Measurements from ENCODE around the gene MYL6.

MYL6 gene

DNA sequence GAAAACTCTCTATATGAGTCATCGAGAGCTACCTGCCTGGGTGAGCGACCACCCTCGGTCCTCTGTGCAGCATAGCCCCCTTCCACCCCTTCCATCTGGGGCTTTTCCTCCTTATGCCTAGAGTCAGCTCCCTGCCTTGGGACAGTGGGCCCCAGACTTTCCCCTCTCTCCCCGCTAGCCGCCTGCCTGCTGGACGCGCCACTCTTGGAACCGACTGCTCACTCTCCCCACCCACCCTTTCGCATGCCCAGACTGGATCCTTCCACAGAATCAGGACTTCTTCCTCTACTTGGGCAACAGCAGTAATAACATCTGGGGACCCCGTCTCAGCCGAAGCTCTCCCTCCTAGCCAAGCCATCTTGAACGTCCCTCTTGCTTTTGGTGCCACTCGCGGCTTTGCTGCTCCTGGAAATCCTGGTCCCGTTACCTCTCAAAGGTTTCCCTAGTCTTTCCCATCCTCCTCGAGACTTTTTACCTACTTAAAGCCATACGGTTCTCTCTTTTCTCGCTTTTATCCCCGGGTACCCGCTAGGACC, 29.4 kb upstream of the MYL6 start:
- TF ChIP-seq, protein P1, sequence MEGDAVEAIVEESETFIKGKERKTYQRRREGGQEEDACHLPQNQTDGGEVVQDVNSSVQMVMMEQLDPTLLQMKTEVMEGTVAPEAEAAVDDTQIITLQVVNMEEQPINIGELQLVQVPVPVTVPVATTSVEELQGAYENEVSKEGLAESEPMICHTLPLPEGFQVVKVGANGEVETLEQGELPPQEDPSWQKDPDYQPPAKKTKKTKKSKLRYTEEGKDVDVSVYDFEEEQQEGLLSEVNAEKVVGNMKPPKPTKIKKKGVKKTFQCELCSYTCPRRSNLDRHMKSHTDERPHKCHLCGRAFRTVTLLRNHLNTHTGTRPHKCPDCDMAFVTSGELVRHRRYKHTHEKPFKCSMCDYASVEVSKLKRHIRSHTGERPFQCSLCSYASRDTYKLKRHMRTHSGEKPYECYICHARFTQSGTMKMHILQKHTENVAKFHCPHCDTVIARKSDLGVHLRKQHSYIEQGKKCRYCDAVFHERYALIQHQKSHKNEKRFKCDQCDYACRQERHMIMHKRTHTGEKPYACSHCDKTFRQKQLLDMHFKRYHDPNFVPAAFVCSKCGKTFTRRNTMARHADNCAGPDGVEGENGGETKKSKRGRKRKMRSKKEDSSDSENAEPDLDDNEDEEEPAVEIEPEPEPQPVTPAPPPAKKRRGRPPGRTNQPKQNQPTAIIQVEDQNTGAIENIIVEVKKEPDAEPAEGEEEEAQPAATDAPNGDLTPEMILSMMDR (IDR thresholded peaks at IDR 0.05; ENCODE audit: unreplicated experiment in 3 of 3), result no peak
- Mint-ChIP-seq H3K4me1 (peaks cover 48% of the 10 kb centered on the region), H3K27ac (peak overlapping the region; percentile 81 to 90 (median 87)), H3K27me3 (ENCODE audit: low read depth) (no peaks in the 10 kb centered on the region), H3K9me3 (no peaks in the 10 kb centered on the region), H3K4me3 (peak overlapping the region; percentile 92 to 97 (median 95)), H3K36me3 (ENCODE audit: low read depth) (peaks cover 32% of the 10 kb centered on the region)

DNA sequence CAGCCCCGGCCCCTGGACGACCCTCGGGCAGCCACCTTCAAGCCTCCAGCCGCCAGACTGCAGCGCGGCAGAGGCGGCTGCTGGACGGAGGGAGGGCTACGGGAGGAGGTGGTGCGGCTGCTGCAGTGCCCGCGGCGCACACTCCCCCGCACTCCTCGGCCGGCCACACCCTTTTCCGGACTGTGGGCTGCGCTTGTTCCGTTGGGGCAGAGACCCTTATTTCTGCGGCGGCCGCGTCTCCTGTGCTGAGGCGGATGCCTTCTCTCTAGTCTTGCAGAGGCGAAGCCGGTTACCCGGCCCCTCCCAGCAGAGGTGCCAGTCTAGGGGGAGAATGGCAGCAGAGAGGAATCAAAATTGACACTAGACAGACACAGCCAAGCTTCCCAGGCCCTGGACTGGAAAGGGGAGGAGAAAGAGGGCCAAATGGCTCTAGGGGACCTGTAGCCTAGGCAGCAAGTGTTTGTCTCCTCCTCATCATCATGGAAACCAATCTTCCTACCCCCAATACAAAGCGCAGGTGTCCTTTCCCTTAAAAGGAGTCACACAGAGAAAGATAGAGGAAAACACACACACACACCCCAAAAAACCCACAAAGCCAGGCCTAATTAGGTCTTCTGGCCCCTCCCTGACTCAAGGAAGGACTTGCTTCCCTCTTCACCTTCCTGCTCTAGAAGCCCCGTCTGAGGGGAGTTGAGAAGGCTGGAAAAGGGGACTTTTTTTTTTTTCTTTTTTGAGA, 28.8 kb upstream of the MYL6 start:
- H3K27me3 Mint-ChIP-seq (ENCODE audit: low read depth), result no peaks in the 10 kb centered on the region
- H3K4me1 Mint-ChIP-seq, result peaks cover 44% of the 10 kb centered on the region
- TF ChIP-seq, protein P1 (IDR thresholded peaks at IDR 0.05; ENCODE audit: unreplicated experiment in 3 of 3), result no peak
- H3K9me3 Mint-ChIP-seq, result no peaks in the 10 kb centered on the region
- peaks cover 39% of the 10 kb centered on the region for H3K36me3 Mint-ChIP-seq (ENCODE audit: low read depth)
- H3K4me3 Mint-ChIP-seq, result peak overlapping the region; percentile 92 to 97 (median 95)
- peak overlapping the region; percentile 81 to 90 (median 87) for H3K27ac Mint-ChIP-seq

DNA sequence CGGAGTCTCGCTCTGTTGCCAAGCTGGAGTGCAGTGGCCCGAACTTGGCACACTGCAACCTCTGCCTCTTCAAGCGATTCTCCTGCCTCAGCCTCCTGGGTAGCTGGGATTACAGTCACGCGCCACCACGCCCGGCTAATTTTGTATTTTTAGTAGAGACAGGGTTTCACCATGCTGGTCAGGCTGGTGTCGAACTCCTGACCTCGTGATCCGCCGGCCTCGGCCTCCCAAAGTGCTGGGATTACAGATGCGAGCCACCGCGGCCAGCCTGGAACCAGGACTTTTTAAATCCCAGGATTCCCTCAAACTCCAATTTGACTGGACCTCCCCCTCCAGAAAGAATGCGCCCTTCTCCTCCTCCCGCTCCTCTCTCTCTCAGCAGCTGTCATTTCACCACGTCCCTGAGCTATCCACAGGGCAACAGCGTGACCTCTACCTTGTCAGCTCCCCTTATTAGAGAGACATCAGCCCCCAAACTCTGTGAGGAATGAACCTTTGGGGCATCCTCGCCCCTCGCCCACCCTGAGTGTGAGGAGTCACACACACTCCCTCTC, 28.1 kb upstream of the MYL6 start:
- H3K27me3 Mint-ChIP-seq (ENCODE audit: low read depth), result no peaks in the 10 kb centered on the region
- peak overlapping the region; percentile 92 to 97 (median 95) for H3K4me3 Mint-ChIP-seq
- TF ChIP-seq, protein P1 (IDR thresholded peaks at IDR 0.05; ENCODE audit: unreplicated experiment in 3 of 3), result no peak
- H3K36me3 Mint-ChIP-seq (ENCODE audit: low read depth), result peaks cover 41% of the 10 kb centered on the region
- H3K4me1 Mint-ChIP-seq, result peaks cover 41% of the 10 kb centered on the region
- H3K27ac Mint-ChIP-seq, result peak overlapping the region; percentile 54 to 90 (median 70)
- H3K9me3 Mint-ChIP-seq, result no peaks in the 10 kb centered on the region

DNA sequence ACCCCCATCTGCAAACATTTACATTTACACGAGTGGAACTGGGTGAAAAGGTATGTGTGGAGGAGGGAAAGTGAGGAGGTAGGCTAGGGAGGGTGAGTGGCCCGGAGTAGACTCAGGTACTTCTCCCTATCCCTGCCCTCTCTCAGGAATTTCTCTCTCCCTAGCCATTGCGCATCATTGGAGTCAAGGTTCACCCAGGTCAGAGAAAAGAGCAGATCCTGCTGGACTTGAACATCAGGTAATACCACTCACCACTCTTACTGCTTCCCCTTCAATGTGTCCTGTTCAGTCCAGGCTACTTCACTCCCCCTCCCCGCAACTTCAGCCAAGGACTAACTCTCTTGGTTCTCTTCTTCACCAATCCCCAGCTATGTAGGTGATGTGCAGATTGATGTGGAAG, 27.3 kb upstream of the MYL6 start:
- TF ChIP-seq, protein P1 (IDR thresholded peaks at IDR 0.05; ENCODE audit: unreplicated experiment in 3 of 3), result no peak
- no peaks in the 10 kb centered on the region for H3K27me3 Mint-ChIP-seq (ENCODE audit: low read depth)
- H3K4me1 Mint-ChIP-seq, result peaks cover 40% of the 10 kb centered on the region
- H3K27ac Mint-ChIP-seq, result no peak overlapping the region
- no peaks in the 10 kb centered on the region for H3K9me3 Mint-ChIP-seq
- H3K36me3 Mint-ChIP-seq (ENCODE audit: low read depth), result peaks cover 43% of the 10 kb centered on the region
- H3K4me3 Mint-ChIP-seq, result peak overlapping the region; percentile 92 to 97 (median 95)

GRCh38 chr12:56134897-56135296, 23.3 kb upstream of the MYL6 start:
- H3K4me3 Mint-ChIP-seq, result no peak overlapping the region
- peaks cover 12% of the 10 kb centered on the region for H3K4me1 Mint-ChIP-seq
- no peaks in the 10 kb centered on the region for H3K27me3 Mint-ChIP-seq (ENCODE audit: low read depth)
- no peaks in the 10 kb centered on the region for H3K9me3 Mint-ChIP-seq
- H3K36me3 Mint-ChIP-seq (ENCODE audit: low read depth), result peaks cover 82% of the 10 kb centered on the region
- H3K27ac Mint-ChIP-seq, result no peak overlapping the region
- TF ChIP-seq, protein P1 (IDR thresholded peaks at IDR 0.05; ENCODE audit: unreplicated experiment in 3 of 3), result no peak

Data from nephron (organoid).